Right lung (tissue), 10 donors: Measurements from ENCODE around the gene SLC25A33. TPM values are rescaled to one million over a fixed set of nuclear protein-coding genes. Genes with fewer than 3 reads are reported as not detected.
"Not testable (repeated sequence)": the region's sequence is repeated elsewhere in the genome, so short reads cannot be mapped to it uniquely, and the experiment has no call there.

Experiments used
- DNase-seq, 2 donors: peaks; one replicate each; pipeline ENCODE4 v3.0.0-alpha.2; 2013
- long read RNA-seq, 8 donors: transcript quantifications; one replicate each; lab custom pipeline, GENCODE V29; 2026
- polyA plus RNA-seq, 5 donors: library from polyadenylated mRNA; unstranded; fragments of 120-200 nt; gene quantifications; one replicate each; pipeline versions ENCODE4 v1.2.1 to v1.2.3, GENCODE V29; 2013; ENCODE audit warnings: inconsistent platforms in 1 of 5, low replicate concordance in 1 of 5; ENCODE audit not compliant: insufficient read length in 5 of 5, insufficient read depth in 1 of 5

The SLC25A33 gene, protein sequence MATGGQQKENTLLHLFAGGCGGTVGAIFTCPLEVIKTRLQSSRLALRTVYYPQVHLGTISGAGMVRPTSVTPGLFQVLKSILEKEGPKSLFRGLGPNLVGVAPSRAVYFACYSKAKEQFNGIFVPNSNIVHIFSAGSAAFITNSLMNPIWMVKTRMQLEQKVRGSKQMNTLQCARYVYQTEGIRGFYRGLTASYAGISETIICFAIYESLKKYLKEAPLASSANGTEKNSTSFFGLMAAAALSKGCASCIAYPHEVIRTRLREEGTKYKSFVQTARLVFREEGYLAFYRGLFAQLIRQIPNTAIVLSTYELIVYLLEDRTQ
- polyA plus RNA-seq, result 1 to 10 TPM; 1.9 to 2.9 (median 2.3) TPM
- long read RNA-seq, donor 1, partial matches to known transcripts, result 0 of 1 reads
- long read RNA-seq, donor 1, other reads (novel, unspliced or antisense), result 0 of 1 reads
- long read RNA-seq, donor 2, partial matches to known transcripts, result 0 of 2 reads
- long read RNA-seq, donor 2, other reads (novel, unspliced or antisense), result 0 of 2 reads
- long read RNA-seq, donor 3, partial matches to known transcripts, result 0 of 2 reads
- long read RNA-seq, donor 3, other reads (novel, unspliced or antisense), result 0 of 2 reads
- long read RNA-seq, donor 4, partial matches to known transcripts, result 0 of 3 reads
- long read RNA-seq, donor 4, other reads (novel, unspliced or antisense), result 0 of 3 reads
- long read RNA-seq, donor 5, partial matches to known transcripts, result 0 of 3 reads
- long read RNA-seq, donor 5, other reads (novel, unspliced or antisense), result 0 of 3 reads
- long read RNA-seq, donor 6, partial matches to known transcripts, result 0 of 4 reads
- long read RNA-seq, donor 6, other reads (novel, unspliced or antisense), result 0 of 4 reads
- long read RNA-seq, donor 7, transcript SLC25A33-201 (7 exons, 3,854 nt), result major isoform, 7 of 7 reads
- long read RNA-seq, donor 7, partial matches to known transcripts, result 0 of 7 reads
- long read RNA-seq, donor 7, other reads (novel, unspliced or antisense), result 0 of 7 reads
- long read RNA-seq, donor 8, partial matches to known transcripts, result 0 of 1 reads
- long read RNA-seq, donor 8, other reads (novel, unspliced or antisense), result 0 of 1 reads

DNA sequence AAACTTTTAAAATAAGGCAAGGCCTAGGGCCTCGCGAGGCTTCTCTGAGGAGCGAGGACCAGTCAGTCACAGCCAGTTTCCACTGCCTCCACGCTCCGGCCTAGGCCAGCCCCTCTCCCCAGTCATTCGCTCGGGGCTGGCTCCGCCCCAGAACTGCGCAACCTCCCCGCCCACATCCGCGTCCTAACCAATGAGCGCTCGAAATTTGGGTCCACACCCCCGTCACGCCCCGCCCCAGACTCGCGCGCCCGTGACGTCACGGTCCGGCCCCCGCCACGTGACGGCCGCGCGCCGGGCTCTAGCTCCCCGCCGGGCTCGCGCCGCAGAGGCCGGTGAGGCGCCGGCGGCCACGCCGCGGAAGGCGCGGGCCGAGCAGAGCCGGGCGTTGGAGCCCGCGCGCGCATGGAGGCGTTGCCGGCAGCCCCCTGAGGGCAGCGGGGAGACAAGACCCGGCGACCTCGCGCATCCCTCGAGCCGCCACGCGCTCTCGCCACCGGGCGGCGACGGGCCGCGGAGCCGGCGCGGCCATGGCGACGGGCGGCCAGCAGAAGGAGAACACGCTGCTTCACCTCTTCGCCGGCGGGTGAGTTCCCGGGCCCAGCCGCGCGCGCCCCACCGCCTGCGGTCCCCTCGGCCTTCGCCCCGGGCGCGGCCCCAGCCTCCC lies at the start of gene SLC25A33:
Gene SLC25A33, plus strand, starts transcription at position 301 of the 664 bp plus-strand sequence. Its CDS starts 227 bp downstream, at position 528.
- peak; percentile 98 to 99 for DNase-seq

DNA sequence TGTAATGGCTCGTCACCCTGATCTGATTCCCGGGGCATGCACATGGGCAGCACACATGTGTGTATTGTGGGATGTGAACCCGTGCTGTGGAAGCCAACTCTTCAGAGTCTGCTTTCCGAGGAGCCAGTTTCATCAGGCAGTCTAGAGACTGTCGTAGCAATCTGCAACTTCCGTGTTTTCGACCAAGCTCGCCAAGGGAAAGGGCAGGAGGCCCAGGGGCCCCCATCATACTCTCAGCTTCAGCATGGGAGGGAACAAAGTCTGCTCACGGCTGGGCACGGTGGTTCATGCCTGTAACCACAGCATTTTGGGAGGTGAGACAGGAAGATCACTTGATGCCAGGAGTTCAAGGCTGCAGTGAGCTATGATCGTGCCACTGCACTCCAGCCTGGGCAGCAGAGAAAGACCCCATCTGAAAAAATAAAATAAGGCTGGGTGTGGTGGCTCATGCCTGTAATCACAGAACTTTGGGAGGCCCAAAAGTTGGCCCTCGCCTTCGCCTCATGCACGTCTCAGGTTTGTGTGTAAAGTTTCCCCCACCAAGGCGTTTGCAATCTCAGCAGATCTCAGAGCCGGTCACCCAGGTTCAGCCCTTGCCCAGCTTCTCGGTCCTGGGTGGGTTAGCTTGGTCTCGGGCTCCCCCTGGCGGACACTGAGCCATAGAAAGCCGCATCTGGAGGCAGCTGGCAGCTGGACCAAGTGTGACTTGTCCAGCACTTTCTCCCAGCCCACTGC lies 48.5 kb upstream of the SLC25A33 start:
- DNase-seq, result peak; percentile 81 to 86

DNA sequence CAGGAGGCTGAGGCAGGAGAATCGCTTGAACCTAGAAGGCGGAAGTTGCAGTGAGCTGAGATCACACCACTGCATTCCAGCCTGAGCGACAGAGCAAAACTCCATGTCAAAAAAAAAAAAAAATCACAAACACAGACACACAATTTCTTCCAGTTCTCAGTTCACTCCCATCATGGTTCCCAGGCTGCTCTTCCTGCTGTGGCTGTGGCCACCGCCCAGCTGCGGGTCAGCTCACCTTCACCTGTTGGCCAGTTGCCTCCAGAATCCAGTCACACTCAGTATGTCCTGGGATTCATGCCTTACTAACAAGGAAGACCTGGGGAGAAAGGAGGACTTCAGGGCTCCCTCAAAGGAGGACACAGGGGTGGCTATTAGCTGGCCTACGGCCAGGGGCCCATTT lies 45.9 kb upstream of the SLC25A33 start:
- no peak for DNase-seq

DNA sequence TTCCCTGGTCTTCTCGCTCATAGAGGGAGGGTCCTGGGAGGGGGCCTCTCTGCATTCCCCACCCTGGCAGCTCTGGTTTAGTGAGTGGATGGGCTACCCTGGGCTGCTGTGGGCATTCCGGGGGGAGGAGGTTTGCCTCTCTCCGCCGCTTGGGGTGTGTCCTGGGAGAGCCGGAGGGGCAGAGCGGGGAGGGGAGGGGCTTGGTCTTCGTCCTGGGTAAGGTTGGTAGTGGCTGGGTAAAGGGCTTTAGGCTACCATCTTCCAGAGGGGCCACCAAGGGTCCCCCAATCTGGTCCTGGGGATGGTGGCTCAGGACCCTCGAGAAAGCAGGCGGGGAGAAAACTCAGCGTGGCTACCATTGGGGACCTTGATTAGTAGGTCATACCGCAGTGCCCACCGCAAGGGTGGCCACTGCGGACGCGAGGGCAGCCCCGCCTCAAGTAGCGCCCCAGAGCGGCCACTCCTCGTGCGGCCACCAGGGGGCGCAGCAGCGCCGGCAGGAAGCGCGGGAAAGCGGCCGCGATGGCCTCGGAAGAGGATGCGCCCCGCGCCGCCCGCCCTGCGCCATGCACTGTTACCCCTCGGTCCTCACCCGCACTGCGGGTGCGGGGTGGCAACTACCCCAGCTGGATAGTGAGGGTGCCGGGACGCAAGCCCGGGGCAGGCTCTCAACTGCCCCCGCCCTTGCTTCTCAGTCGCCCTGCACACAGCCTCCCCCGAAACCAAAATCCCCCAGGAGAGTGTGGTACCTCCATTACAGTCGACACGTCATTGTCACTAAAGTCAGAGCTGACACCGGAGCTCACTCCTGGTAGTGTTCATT lies 44.1 kb upstream of the SLC25A33 start:
- DNase-seq, result peak in 1 of 2 donors; percentile 59

DNA sequence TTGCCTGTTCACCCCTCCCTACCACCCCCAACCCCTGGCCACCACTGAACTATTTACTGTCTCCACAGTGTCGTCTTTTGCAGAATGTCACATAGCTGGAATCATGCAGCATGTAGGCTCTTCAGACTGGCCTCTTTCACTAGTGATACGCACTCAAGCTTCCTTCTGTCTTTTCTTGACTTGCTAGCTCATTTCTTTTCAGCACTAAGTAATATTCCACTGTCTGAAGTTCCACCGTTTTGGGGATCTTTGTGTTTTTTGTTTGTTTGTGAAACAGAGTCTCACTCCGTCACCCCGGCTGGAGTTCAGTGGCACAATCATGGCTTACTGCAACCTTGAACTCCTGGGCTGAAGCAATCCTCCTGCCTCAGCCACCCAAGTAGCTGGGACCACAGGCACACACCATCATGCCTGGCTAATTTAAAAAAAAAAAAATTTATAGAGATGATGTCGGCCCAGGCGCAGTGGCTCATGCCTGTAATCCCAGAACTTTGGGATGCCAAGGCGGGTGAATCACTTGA lies 43.4 kb upstream of the SLC25A33 start:
- DNase-seq, result no peak

DNA sequence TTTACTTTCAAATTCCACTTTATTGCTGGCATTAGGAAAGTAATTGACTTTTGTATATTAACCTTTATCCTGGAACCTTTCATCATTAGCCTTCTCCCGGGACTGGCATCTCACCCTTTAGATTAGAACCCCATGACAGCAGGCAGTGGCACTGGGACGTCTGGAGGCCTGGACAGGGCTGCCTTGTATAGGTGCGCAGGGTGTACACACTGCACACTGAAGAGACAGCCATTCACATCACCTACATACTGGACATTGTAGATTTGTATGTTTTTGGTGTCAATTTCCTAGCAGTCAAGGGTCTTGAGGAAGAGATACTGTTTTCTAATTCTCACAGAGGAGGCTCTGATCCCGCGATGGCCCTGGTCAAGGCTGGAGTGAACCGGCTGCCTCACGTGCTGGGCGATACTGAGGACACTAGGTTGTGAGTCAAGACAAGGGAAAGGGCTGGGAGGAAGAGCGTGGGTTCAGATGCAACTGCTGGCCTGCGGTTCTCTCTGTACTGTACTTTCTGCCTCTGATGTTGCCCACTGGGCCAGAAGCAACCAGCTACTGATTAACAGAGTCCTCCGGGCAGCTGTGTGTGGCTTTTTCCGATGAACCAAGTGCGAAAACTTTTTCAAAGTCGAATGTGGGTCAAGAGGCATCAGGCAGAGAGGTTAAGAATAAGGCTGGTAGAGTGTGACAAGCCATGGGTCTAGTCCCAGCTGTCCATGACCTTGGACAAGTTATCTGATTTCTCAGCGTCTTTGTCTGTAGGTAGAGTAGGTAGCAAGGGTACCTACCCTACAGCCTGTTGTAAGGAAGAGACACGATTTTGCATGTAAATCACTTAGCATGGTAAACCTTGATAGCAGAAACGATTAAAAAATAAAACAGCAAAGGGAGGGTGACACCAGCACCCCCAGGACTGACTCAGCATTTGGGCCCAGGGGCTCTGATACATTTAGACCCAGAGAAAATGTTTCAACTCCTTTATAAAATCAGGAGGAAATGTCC lies 38.2 kb upstream of the SLC25A33 start:
- DNase-seq, result no peak

DNA sequence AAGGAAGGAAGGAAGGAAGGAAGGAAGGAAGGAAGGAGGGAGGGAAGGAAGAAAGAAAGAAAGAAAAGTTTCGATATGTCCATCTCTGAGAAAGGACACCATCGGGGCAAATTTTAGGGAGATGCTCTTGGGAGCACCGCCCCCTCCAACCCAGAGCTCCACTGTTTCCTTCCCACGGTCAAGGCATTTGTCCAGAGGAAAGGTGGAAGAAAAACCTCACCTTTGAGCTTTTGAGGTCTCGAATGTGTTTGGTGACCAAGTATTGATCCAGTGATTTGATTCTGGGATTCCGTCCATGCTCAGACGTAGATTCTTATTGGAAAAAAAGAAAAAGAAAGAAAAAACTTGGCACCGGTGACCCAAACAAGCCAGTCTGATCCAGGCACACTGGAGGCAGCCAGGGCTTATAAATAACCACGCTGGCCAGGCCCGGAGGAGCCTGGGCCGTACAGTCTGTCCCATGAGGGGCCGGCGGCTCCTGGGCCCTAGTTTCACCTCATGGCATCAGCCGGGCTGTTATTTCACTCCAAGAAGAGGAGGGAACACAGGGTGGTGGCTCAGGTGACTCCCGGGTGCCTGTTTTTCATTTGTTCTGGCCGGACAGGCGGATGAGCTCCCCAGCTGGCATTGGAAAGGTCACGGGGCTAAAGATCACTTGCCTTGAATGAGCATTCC lies 36.1 kb upstream of the SLC25A33 start:
- no peak for DNase-seq

DNA sequence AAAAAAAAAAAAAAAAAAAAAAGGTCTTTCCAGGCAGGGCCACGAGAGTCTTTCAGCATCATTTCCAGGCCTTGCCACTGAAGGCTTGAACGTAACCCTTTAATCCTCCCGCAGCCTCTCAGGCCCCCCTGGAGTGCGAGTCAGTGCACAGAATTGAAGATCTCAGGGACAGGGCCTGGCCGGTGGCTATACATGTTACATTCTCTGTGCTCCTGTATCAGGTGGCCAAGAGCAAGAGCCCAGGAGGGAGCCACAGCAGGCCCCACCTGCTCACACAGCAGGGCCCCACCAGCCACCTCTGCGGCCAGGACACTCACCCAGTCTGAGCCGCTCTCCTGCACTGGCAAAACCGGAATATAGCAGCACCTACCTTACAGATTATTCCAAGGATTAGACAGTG lies 34.1 kb upstream of the SLC25A33 start:
- DNase-seq, result no peak

DNA sequence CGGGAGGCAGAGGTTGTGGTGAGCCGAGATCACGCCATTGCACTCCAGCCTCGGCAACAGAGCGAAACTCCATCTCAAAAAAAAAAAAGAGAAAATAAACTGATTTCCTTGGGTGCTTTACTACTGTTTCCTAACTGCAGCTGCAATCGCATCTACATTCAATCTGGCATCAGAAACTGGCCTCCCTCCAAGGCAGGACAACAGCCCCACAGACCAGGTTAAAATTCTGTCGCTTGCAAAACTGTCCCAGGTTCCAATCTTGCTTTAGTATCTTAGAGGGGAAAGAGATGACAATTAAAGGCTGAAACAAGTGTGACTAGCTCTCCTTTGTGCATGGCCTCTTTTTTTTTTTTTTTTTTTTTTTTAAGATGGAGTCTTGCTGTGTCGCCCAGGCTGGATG lies 32.4 kb upstream of the SLC25A33 start:
- DNase-seq, result no peak

DNA sequence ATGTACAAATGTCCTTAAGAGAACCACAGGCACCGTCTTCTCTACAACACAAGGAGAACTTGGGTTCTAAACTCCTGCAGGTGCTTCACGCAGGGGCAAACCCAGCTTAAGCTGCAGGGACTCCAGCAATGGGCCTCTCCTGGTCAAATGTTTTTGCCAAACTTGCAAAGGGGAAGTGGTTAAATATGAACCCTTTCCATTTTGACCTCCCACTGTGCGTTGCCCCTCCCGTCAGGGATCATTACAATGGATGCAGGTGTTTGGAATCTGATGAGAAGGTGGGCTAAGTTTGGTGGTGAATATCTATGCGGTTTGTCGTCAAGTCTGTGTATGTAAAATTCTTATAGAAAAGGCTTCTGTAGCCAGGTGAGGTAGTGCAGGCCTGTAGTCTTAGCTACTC lies 29.1 kb upstream of the SLC25A33 start:
- no peak for DNase-seq

DNA sequence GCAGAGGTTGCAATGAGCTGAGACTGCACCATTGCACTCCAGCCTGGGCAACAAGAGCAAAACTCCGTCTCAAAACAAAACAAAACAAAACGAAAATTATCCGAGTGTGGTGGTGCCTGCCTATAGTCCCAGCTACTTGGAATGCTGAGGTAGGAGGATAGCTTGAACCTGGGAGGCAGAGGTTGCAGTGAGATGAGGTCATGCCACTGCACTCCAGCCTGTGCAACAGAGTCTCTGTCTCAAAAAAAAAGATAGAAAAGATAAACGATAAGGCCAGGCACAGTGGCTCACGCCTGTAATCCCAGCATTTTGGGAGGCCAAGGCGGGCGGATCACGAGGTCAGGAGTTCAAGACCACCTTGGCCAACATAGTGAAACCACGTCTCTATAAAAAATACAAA lies 23.7 kb upstream of the SLC25A33 start:
- not testable (repeated sequence) for DNase-seq

DNA sequence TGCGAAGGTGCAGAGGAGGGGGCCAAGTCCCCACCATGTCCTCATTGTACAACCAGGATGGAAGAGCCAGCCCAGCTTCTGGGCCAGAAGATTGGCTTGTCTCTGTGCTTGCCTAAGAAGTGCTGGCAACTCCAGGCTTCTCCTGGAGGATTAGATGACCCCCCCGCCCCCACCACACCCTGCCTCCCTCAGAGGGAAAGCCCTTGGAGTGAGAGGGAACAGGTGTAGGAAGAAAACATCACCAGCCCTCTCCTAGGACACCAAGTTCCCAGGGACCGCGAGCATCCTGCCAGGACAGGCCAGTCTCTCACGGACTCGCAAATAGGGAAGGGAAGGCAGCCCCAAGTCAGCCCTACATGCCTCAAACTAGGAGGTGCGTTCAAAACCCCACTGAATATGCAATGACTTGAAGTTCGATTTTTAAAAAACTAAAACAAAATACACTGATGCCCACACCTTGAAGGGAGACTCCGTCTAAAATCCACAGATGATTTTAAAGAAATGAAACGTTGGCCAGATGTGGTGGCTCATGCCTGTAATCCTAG lies 20.7 kb upstream of the SLC25A33 start:
- DNase-seq, result no peak

DNA sequence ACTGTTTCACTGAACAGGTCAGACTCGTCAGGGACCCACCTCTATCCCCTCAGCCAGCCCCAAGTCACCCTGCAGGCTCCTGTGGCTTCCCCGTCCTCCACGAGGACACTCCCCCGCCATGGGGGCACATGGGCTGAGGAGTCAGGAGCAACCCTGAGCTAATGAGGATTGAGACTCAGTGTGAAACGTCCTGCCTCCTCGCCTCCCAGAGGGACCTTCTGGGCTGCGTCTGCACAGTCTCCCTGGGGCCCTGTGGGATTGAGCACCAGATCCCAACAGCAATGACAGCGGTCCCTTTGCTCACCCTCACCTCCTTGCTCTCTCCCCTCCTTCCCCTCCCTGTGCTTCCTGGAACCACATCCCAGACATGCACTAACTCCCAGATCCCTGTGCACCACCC lies 18.9 kb upstream of the SLC25A33 start:
- no peak for DNase-seq

DNA sequence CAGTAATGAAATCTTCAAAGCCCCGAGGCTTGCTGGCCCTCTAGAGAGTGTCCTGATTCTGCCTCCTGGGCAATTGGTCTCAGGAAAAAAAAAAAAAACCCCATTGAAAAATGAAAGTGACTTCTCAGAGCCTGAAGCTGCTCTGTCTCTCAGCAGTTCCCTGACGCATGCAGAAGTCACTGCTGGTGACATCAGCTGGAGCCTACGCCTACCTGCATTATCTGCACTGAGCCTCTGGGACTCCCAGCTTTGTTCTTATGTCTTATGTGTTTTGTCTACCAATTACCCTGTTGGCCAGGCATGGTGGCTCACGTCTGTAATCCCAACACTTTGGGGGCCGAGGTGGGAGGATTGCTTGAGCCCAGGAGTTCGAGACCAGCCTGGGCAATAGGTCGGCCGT lies 10.1 kb upstream of the SLC25A33 start:
- no peak for DNase-seq

DNA sequence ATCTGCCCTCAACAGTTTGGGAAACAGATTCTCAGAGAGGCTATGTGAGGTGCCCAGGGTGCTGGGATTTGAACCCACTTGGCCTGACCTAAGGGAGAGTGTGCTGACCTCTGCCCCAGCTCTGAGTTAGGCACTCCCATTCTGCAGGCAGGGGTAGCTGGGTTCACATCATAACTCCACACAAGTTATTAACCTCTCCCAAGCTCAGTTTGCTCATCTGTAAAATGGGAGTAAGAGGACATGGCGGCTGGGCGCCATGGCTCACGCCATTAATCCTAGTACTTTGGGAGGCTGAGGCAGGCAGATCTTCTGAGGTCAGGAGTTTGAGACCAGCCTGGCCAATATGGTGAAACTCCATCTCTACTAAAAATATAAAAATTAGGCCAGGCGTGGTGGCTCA lies 8.9 kb upstream of the SLC25A33 start:
- no peak for DNase-seq

DNA sequence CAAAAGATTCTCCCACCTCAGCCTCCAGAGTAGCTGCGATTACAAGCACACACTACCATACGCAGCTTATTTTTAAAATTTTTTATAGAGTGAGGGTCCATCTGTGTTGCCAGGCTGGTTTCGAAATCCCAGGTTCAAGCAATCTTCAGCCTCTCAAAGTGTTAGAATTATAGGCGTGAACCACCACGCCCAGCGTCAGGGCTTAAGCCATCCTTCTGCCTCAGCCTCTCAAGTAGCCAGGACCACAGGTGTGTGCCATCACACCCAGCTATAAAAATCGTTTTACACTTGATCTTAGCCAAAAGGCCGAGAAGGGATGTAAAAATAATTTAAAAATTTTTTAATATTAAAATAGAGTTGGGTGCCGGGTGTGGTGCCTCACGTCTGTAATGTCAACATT lies 4.3 kb upstream of the SLC25A33 start:
- no peak for DNase-seq

DNA sequence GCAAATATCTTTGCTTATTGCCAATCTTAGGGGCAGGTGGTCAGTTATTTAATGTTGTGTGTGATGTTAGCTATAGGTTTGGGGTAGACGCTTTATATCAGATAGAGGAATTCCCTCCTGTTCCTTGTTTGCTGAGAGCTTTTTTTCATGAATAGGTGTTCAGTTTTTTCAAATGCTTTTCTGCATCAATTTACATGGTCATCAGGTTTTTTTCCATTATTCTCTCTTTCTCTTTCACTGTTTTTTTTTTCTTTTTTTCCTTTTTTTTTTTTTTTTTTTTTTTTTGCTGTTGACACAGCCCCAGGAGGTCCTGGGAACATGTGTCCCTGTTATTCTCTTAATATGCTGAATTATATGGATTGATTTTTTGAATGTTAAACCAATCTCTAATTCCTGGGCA lies 3.0 kb upstream of the SLC25A33 start:
- no peak for DNase-seq
